Adrenal gland (tissue), 5 donors: ENCODE data around the gene SNX1.

Experiments used
- POLR2A ChIP-seq, 2 donors: fragments of 450-650 bp; IDR thresholded peaks; one replicate each; pipeline ENCODE4 v1.6.1; 2017; ENCODE audit warnings: antibody characterized with exemption in 2 of 2, mild to moderate bottlenecking in 2 of 2, moderate library complexity in 1 of 2
- TF ChIP-seq, protein P1 (sequence below), 6 experiments: fragments of 450-650 bp in 4 of 6; fragments of 200-600 bp in 2 of 6; sonication (generic) in 1 of 6; IDR thresholded peaks; 1 replicate in 5 of 6; 2 replicates in 1 of 6; pipeline versions ENCODE4 v1.5.1 to v1.8.0; 2016 to 2021; ENCODE audit warnings: antibody characterized with exemption in 6 of 6, mild to moderate bottlenecking in 2 of 6, moderate library complexity in 1 of 6
- donor health status: DM: no; HTN: no; CAD: no.

DNA sequence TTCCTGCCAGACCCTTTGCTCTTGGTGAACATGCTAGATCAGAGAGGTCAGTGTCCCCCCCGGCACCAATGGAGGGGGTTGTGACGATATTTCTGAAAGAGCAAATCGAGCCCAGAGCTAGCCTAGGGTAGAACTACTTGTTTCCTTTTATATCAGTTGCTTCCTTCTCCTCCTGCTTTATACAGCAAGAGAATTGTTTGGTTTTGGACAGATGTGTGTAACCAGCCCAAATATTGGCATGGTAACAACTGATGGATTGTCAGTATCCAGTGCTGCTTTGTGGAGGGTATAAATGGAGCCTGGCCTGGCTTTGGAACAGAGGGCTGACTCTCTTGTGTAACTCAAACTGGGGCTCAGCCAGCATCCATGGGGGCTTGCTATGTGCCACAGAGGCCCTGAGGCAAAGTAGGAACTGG lies 27.2 kb downstream of the SNX1 start:
- no peak for TF ChIP-seq POLR2A (IDR thresholded peaks at IDR 0.05)
- TF ChIP-seq, protein P1, sequence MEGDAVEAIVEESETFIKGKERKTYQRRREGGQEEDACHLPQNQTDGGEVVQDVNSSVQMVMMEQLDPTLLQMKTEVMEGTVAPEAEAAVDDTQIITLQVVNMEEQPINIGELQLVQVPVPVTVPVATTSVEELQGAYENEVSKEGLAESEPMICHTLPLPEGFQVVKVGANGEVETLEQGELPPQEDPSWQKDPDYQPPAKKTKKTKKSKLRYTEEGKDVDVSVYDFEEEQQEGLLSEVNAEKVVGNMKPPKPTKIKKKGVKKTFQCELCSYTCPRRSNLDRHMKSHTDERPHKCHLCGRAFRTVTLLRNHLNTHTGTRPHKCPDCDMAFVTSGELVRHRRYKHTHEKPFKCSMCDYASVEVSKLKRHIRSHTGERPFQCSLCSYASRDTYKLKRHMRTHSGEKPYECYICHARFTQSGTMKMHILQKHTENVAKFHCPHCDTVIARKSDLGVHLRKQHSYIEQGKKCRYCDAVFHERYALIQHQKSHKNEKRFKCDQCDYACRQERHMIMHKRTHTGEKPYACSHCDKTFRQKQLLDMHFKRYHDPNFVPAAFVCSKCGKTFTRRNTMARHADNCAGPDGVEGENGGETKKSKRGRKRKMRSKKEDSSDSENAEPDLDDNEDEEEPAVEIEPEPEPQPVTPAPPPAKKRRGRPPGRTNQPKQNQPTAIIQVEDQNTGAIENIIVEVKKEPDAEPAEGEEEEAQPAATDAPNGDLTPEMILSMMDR (IDR thresholded peaks at IDR 0.05), result no peak
